HG03378 (cell line): Measurements from ENCODE around the gene EDN3.
"Not testable (repeated sequence)": the region's sequence is repeated elsewhere in the genome, so short reads cannot be mapped to it uniquely, and the experiment has no call there.

Experiments used
- ATAC-seq: cut with Tn5 transposase; IDR thresholded peaks from one replicate; pipeline ENCODE4 v1.9.1; 2021; ENCODE audit warnings: mild to moderate bottlenecking, moderate library complexity; ENCODE audit not compliant: unreplicated experiment

EDN3 gene

DNA sequence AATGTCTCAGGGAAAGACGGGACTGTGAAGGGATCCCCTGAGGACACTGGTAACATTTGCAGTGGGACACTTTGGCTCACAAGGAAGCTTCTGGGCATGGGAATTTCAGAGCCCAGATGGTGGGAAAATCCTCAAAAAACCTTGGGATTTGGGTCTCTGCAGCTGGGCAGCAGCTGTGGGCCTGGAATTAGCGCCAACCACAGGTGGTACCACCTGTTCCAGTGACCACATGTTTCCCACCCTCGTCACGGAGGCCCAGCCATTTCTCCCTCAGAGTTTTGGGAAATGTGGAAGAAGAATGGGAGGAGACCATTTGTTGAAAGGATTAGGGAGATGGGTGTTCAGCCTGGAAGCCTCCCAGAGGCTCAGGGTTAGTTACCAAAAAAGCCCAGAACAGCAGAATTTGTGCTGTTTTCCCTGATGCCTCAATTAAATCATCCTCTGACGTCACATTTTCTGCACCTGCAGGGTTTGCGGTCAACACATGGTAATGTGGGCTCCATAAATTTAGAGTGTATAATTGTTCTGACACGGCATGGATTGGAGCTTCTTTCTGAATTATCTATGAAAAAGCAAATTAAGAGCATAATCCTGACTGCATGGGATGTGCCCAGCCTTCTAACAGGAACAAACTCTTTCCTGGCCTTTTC lies 34.4 kb downstream of the EDN3 start:
- no peak for ATAC-seq

DNA sequence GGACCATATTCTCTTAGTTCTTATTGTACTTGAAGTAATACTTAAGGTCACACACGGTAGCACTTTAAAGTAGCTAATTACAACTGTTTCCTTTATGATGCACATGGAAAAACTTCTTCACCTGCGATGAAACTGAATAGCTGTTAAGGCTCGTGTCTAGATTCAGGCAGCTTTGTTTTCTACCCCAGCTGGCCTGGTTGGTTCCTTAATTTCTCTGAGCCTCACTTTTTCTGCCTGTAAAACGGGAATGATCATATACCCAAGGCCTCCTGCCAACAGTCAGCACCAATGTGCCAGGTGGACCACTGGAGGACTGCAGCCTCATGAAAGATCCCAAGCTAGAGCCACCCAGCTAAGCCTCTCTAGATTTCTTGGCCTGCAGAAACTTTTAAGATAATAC lies 35.0 kb downstream of the EDN3 start:
- no peak for ATAC-seq

DNA sequence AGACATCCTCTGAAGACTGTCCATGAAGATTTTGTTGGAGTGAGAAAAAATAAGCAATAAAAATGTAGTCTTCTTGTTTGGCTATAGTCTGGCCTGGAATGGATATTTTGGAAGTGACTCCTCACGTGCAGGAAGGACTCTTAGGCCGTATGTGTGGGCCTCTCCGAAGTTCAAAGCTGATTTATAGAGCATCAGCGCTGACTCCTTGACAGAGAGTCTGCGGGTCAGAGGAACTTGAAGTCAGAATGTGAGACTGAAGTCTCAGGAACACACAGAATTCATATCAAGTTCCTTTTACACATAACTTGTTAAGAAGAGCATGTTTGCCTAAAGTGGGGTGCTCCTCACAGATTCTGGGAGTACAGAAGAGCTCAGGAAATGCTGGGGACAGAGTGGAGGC lies 36.1 kb downstream of the EDN3 start:
- no peak for ATAC-seq

DNA sequence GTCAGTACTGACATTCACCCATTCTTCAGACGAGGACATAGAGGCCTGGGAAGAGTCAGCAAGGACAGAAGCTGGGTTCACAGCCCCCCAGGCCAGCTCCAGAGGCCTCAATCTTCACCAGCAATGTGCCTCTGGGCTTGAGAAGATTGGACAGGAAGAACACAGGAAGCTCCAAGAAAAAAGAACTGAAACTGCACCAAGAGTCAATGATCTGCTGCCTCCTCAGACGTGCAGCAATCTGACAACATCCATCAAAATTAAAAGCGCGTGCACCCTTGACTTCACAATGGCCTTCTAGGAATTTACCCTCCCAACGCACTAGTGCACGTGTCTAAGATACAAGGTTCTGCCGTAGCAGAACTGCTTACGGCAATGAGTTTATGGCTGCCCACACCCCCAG lies 38.0 kb downstream of the EDN3 start:
- ATAC-seq, result not testable (repeated sequence)

DNA sequence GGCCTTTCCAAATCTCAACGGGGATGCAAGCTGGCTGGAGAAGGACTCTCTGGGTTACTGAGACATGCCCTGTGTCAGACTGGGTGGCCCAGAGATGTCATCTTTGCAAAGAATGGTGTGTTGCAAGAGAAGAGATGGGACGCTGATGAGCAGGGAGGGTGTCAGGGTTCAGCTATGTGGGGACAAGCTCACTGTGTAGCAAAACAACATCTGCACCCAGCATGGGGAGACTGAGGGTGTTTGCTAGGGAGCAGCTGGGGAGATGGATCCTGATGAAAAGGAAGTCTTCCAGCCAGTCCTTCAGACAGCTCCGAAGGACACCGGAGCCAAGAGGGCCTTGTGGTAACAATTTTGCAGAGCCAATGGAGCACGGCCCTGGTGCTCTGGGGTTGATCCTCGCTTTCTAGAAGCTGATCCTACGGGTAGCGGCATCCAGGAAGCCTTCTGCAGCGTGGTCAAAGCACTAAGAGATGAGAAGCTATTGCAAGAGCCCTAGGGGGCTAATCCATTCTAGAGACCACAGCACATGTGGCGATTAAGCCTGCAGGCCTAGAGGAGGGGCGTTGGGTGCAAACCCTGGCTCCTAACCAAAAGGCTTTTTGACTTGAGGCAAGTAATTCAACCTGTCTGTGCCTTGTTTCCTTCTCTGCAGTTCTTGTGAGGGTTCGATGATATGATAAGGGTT lies 39.9 kb downstream of the EDN3 start:
- no peak for ATAC-seq

DNA sequence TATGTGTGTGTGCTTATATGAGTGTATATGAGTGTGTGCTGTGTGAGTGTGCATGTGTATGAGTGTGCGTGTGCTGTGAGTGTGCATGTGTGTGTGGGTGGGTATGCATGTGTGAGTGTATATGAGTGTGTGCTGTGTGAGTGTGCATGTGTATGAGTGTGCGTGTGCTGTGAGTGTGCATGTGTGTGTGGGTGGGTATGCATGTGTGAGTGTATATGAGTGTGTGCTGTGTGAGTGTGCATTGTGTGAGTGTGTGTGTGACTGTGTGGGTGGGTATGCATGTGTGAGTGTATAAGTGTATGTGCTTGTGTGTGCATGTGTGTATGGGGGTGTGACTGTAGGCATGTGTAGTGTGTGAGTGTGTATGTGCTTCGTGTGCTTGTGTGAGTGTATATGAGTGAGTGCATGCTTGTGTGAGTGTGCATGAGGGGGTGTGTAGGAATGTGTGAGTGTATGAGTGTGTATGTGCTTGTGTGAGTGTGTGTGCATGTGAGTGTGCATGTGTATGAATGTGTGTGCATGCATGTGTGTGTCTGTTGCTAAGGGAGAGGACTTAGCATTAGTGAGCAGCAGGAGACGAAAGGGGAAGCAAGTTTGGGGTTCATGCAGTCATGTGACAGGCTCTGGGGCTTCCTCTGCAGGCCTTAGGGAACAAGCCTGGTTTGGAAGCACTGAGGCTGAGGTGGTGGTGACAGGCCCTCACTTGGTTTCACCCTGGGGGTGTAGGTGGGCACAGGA lies 41.0 kb downstream of the EDN3 start:
- ATAC-seq, result not testable (repeated sequence)

DNA sequence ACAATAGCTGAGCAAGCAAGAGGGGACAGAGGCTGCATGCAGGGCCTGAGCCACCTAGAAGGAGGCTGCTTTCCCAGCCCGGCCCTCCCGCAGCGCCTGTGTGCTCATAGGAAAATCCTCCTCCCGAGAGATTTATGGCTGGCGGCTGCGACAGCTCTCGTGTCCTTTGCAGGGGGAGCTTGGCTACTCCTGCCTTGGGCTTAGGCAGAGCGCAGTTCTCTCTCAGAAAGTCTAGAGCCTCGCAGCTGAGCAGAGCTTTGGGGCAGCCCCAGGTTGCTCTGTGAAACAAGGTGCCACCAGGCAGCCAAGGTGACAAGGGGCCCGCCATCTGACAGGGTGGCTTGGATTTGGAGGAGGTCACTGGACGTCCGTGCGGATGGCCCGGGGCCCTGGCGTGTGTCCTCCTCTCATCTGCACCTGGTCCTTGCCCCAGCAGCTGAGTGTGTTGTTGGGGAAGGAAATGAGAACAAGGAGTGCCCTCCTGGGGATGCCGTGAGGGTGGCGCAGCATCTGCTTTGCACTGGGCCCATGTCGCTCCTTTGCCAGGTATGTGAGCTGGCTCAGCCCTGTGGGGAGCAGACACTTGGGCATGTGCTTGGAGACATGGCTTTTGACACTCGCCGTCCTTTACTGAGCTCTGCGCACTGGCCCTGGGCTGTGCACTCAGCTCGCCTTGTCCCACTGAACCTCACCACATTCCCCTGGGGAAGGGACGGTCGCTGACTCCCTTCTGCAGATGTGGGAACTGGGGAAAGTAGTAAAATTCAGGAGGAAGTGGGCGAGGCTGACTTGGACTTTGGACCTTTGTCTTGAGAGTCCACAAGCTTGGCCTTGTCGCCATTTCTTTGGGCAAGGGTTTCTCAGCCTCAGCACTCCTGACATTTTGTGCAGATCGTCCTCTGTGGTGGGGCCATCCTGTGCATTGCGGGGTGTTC lies 41.9 kb downstream of the EDN3 start:
- no peak for ATAC-seq

DNA sequence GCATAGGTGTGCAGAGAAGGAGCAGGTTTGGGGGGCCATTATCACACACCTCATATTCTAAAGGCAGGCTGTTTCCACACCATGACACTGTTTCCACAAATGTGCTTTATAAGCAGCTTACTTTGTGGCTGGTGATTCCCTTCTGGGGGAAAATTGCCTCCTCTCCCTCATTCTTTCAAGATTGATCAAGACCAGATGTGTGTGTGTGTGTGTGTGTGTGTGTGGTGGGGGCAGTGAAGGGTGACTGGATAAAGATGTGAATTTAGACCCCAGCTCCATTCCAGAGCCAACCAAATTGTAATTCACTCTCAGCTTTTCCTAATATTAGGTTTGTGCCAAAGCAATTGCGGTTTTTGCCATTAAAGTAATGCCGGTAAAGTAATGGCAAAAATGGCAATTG lies 45.6 kb downstream of the EDN3 start:
- no peak for ATAC-seq

DNA sequence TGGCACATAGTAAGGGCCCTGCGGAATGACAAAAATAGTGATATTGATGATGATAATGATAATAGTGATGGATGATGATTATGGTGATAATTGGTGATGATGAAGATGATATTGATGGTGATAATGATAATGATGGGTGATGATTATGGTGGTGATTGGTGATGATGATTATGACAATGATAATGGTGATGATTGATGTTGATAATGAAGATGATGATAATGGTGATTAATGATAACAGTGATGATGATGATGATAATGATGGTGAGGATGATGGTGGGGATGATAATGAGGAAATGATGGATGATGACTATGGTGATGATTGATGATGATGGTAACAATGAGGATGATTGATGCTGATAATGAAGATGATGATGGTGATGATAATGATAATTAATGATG lies 48.9 kb downstream of the EDN3 start:
- ATAC-seq, result no peak

DNA sequence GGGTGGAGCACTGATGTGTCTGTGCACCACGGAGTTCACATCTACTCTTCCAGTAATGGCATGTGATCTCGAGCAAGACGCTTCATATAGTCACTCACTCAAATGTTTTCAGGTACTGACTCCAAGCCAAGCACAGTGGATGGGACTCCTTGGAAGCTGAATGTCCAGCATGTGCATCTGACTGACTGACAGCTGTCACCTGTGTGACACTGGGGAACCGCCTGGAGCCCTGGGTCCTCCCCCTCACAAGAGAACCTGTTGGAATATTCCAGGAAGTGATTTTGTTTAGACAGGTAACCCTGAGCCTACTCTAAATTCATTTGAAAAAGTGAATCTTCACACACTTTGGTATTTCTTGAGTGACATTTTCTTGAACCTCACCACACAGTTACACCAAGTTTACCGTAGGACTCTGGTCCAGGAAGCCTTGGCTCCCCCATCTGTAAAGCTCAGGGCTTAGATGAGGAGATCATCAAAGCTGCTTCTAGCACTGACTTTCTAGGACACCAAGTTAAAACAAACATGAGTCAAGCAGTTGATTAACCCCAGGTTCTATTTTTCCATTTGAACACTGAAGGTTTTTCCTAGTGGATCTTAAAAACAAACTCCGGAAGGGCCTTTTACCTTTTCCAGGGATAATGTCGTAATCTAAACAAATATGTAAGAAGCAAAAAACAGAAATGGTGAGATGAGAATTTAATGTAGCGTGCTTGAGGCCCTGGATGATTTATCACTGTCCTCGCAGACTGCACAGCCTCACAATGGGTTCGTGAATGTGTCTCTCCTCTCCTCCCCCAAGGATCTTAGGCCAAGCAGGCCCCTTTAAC lies 50.1 kb downstream of the EDN3 start:
- no peak for ATAC-seq

DNA sequence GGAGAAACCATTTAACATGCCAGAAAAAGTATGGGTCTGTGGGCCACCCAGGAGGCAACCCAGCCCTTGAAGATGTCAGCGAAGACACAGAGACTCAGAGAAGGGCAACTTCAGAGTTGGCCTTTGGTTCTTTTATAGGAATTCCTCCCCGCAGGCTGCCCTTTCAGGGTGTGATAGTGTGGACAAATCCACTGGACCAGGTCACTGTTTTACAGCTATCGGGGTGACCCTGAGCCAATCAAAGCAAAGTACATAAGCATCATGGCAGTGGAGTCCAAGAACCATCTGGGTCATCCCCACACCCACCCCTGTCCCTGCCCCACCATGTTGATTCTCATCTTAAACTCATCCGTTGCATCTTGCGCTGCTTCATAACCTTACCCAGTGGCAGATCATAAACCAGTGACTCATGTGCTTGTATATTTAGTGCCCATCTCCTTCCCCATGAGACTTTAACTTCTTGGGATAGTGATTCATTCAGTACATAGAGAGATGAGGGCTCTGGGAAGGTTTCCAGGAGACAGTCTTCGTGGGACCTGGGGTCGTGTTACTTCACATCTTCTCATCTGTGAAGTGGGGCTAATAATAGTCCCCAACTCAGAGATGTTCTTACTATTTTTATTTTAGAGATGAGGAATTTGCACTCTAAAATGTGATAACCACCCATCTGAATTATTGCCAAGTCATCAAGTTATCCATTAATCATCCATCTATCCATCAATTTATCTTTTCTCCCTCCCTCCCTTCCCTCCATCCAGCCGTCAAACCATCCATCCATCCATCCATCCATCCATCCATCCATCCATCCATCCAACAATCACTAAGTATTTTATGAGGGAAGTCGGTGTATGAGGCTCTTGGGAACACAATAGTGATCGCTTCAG lies 51.0 kb downstream of the EDN3 start:
- ATAC-seq, result no peak

DNA sequence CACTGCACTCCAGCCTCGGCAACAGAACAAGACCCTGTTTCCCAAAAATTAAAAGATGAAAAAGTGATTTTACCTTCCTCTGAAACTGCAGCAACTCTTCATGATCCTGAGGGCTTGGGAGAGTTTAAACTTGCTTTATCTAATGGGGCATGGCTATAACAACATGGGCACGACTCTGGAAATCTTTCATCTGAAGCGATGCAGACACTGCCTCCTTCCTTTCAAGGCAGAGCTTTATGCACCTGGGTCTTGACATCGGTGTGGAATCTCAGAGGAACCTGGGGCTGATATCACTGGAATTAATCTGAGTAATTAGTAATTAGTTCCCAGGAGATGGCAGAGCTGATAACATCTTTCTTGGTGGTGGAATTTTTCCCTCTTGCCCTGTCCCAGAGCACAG lies 52.1 kb downstream of the EDN3 start:
- no peak for ATAC-seq

DNA sequence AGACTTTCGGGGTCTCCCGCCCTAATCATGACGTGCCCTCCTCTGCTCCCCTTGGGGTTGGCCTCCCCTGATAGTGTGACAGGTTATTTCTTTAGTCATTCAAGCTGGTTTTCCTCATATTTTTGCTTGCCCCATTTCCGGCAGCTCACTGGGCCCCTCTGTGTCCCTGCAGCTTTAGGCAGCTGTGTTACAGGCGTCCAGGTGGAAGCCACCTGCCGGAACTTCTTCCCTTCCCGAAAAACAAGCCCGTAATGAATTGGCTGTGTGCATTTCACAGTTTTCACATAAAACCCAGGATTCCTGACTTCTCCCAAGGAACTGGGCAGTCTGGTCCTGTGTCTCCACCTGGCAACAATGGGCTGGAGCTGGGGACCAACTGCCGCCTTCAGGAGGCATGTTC lies 52.6 kb downstream of the EDN3 start:
- no peak for ATAC-seq

DNA sequence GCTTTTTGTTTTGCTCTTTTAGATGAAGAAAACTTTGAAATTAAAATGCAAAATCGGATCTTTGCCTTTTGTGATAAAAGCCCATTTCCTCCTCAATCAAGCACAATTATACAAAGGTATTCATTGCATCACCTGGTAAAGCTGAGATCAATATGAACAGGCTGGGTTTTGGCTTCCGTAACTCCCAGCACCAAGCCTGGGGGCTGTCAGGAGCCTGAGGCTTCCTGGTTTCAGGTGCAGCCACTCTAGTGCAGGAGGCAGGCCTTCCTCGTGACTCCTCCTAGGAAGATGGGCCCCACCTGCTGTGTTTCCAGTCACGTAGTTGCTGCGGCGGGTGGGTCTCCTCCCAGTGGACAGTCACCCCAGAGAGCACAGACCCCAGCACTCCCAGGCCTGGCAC lies 54.0 kb downstream of the EDN3 start:
- ATAC-seq, result no peak

DNA sequence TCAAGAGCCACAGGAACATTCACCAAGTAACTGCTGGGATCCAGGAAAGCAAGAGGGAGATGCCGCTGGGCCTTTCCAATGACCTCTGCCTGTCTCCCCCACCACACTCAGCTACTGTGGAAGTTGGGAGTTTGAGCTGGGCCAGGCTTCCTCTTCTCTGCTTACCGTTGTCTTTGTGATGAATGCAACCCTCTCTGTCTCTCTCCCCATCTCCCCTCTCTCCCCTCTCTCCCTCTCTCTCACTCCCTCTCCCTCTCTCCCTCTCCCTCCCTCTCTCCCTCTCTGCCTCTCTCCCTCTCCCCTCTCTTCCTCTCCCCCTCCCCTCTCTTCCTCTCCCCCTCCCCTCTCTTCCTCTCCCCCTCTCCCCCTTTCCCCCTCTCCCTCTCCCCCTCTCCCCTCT lies 54.8 kb downstream of the EDN3 start:
- ATAC-seq, result no peak

DNA sequence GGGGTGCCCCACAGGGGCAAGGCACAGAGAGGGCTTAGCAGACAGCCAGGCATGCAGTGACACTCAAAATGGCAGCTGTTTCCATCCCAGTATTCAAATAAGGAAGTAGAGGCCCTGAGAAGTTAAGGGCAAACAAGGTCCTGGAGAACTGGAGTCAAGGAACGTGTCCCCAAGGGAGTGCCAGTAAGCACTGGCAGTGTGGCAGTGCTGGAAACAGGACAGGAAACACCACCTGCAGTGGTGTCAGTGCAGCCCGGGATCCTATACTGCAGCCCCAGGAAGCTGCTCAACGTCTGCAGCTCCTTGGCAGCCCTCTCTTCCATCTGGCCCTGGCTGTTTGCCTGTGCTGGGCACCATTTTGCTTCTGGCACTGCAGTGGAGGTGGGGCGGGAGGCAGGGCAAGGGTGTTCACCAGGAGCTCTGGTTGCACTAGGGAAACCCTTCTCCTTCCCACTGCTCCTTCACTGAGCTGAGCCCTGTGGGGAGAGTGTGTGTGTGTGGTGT lies 56.3 kb downstream of the EDN3 start:
- no peak for ATAC-seq

DNA sequence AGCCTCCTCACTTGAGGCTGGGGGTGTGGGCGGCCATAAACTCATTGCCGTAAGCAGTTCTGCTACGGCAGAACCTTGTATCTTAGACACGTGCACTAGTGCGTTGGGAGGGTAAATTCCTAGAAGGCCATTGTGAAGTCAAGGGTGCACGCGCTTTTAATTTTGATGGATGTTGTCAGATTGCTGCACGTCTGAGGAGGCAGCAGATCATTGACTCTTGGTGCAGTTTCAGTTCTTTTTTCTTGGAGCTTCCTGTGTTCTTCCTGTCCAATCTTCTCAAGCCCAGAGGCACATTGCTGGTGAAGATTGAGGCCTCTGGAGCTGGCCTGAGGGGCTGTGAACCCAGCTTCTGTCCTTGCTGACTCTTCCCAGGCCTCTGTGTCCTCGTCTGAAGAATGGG lies 58.4 kb downstream of the EDN3 start:
- not testable (repeated sequence) for ATAC-seq

DNA sequence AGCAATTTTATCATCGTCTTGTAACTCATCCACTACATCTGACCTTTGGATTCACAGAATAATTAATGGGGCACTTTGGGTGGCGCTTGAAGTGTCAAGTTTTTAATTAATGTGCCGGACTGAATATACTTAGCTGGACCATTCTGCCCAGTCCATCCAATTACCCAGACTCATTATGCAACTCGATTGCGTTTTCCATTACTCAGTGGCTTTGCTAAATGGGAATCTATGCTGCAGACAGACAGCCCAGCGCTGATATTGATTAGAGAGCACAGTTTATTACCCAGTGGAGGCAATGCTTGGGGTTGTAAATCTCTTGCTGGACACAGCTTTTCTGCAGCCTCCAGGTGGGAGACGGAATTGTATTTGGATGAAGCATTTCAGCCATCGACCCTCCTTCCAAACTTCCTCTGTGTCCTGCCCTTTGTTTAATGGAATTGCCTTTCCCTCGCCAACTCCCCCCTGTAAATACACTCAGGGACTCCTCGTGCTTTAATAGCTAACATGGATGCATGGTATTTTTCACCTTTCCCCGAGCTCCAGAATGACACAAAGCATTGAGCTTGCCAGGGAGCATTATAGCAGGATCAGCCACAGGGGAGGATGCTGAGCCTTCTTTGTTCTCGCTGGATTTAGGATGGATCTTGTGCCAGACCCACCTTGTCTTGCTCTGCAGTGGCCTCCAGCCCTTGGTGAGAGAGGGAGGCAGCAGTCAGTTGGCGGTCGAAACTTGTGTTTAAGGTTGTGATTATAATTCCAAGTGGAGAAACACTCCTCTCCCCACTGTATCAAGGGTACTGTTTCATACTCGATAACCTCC lies 59.7 kb downstream of the EDN3 start:
- ATAC-seq, result no peak
